ENCODE data around the gene DCT. TPM values are rescaled to one million over a fixed set of nuclear protein-coding genes. Genes with fewer than 3 reads are reported as not detected.

Gene DCT
- total and polyA plus RNA-seq, 2 donors (not counting 3 experiments of a cell fraction or from before 2014, with no cell fraction given): not detected

GRCh38 chr13:94394723-94395122 is 84.8 kb downstream of the DCT start:
- TF ChIP-seq, protein P1, sequence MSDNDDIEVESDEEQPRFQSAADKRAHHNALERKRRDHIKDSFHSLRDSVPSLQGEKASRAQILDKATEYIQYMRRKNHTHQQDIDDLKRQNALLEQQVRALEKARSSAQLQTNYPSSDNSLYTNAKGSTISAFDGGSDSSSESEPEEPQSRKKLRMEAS (IDR thresholded peaks at IDR 0.05; ENCODE audit: insufficient read depth, insufficient read length): no peak
- TF ChIP-seq POLR2A (IDR thresholded peaks at IDR 0.05; ENCODE audit: low read depth, low read length) (no peak), MYC (IDR thresholded peaks at IDR 0.05; ENCODE audit: low read depth, low read length) (no peak), GATA2 (IDR thresholded peaks at IDR 0.05; ENCODE audit: insufficient read depth, insufficient read length, low read depth, low read length) (no peak), CTCF (IDR thresholded peaks at IDR 0.05; ENCODE audit: extremely low read depth in 1 of 2, insufficient read depth in 1 of 2, low read depth in 1 of 2, low read length in 2 of 2) (no peak), EZH2 (IDR thresholded peaks at IDR 0.05; ENCODE audit: borderline replicate concordance, low read depth, low read length, severe bottlenecking) (no peak), JUN (IDR thresholded peaks at IDR 0.05; ENCODE audit: borderline replicate concordance, insufficient read depth, insufficient read length, low read depth) (no peak), POLR2AphosphoS5 (IDR thresholded peaks at IDR 0.05; ENCODE audit: insufficient read depth, low read depth, low read length) (no peak), FOS (IDR thresholded peaks at IDR 0.05; ENCODE audit: borderline replicate concordance, insufficient read depth, low read length) (no peak)
- Histone ChIP-seq H3K79me2 (ENCODE audit: control insufficient read depth, insufficient read depth, low read length) (no peaks in the 10 kb centered on the region), H3K9me1 (replicated peaks; ENCODE audit: control insufficient read depth, extremely low read depth, insufficient read depth, low read length) (no peaks in the 10 kb centered on the region), H3K4me1 (ENCODE audit: control insufficient read depth, extremely low read depth, insufficient read depth, low read length) (no peaks in the 10 kb centered on the region), H4K20me1 (replicated peaks; ENCODE audit: control insufficient read depth, extremely low read depth, insufficient read depth, low read length) (no peaks in the 10 kb centered on the region), H3K9ac (replicated peaks; ENCODE audit: extremely low read depth, insufficient read depth, low read length) (no peak overlapping the region), H3K4me3 (replicated peaks in 1 of 3; ENCODE audit: insufficient read depth in 1 of 3, low read depth in 1 of 3, low read length in 3 of 3) (no peak overlapping the region), H3K27me3 (ENCODE audit: control insufficient read depth in 2 of 2, insufficient read depth in 2 of 2, low read length in 2 of 2) (no peaks in the 10 kb centered on the region), H3K4me2 (ENCODE audit: insufficient read depth, low read length) (no peak overlapping the region), H2AFZ (ENCODE audit: low read depth, low read length) (no peak overlapping the region), H3K36me3 (ENCODE audit: control insufficient read depth in 2 of 2, extremely low read depth in 1 of 2, insufficient read depth in 2 of 2, low read length in 2 of 2) (no peaks in the 10 kb centered on the region), H3K27ac (ENCODE audit: insufficient read depth, low read depth, low read length) (no peak overlapping the region), H3K9me3 (replicated peaks; ENCODE audit: control insufficient read depth, insufficient read depth, low read length) (no peaks in the 10 kb centered on the region)
- CTCF ChIA-PET: no interaction called here
- FAIRE-seq (no peak), DNase-seq (ENCODE audit: low read depth, low spot score) (no peak)
- POLR2A ChIA-PET: no interaction called here
- intact Hi-C loops (cut with micrococcal nuclease) (no loop called here), dilution Hi-C loops (cut with MboI; ENCODE audit: extremely low pct_ligation_motif_present, low sequenced_read_pairs) (no loop called here)
- BruUV-seq (replicated peaks): no TSS peak

All from endothelial cell of umbilical vein (primary cell).